GM12875 (cell line): ENCODE results near the gene DIAPH2.

Experiments
- H3K4me3 ChIP-seq: one replicate; pipeline ENCODE4 v1.5.1; 2011; ENCODE audit warnings: low read depth, low read length, control low read depth
- TF ChIP-seq, protein P1 (sequence below): IDR thresholded peaks from 2 replicates; pipeline ENCODE4 v1.5.1; 2011; ENCODE audit warnings: low read depth, mild to moderate bottlenecking, control low read depth, inconsistent platforms, low read length, moderate library complexity, borderline replicate concordance; ENCODE audit not compliant: insufficient read depth

DIAPH2 gene

DNA sequence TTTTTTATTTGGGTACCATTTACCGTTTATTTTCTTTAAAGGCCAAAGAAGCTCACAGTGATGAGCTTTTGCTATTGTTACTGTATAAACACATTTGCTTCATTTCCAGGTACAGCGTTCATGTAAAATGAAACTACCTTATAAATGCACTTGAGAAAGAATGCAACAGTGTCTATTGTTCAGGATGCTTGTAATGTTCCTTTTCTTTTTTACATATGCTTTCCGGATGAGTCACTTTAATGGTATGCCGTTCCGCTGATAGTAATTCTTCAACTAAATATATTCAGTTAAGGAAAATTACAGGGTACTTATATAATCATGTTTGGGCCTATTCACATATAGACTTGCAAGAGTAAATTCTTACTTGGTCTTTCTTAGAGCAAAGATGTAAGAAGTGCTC is 554.0 kb downstream of the DIAPH2 start:
- no peak overlapping the region for H3K4me3 ChIP-seq
- TF ChIP-seq, protein P1, sequence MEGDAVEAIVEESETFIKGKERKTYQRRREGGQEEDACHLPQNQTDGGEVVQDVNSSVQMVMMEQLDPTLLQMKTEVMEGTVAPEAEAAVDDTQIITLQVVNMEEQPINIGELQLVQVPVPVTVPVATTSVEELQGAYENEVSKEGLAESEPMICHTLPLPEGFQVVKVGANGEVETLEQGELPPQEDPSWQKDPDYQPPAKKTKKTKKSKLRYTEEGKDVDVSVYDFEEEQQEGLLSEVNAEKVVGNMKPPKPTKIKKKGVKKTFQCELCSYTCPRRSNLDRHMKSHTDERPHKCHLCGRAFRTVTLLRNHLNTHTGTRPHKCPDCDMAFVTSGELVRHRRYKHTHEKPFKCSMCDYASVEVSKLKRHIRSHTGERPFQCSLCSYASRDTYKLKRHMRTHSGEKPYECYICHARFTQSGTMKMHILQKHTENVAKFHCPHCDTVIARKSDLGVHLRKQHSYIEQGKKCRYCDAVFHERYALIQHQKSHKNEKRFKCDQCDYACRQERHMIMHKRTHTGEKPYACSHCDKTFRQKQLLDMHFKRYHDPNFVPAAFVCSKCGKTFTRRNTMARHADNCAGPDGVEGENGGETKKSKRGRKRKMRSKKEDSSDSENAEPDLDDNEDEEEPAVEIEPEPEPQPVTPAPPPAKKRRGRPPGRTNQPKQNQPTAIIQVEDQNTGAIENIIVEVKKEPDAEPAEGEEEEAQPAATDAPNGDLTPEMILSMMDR = no peak

DNA sequence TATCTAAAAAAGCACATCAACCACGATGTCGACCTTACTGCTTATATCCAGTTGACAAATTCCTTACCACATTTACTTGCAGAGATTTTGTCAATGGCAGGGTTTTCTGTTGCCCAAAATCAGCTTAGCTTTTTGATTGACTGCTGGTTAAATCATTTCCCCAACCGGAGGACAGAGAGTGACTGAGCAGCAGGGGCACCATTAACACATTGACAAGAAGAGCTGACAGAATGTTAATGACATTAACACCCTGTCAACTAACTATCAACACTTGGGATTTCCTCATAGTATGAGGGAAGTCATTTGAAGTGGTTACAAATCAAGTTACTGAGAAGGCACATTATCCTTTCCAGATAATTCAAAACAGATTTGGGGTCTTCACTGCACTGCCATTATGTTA is 567.5 kb downstream of the DIAPH2 start:
- TF ChIP-seq, protein P1 = no peak
- H3K4me3 ChIP-seq = no peak overlapping the region

DNA sequence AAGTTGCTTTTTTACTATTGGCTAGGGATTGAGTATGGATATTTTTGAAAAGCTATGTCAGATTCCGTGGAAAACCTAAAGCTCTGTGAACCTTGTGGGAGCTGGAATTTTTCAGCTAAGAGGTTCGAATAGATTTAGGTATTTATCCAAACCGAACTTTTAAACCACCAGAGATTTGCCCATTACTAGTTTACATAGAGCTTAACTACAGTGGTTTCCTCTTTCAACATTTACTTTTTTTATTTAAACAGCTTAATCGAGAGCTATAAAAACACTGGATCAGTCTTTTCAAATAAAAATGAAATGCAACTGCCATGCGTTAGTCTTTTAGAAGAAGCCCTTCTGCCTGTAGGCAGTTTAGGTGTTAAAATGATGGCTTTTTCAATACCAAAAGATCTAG is 576.0 kb downstream of the DIAPH2 start:
- TF ChIP-seq, protein P1 = no peak
- H3K4me3 ChIP-seq = no peak overlapping the region

DNA sequence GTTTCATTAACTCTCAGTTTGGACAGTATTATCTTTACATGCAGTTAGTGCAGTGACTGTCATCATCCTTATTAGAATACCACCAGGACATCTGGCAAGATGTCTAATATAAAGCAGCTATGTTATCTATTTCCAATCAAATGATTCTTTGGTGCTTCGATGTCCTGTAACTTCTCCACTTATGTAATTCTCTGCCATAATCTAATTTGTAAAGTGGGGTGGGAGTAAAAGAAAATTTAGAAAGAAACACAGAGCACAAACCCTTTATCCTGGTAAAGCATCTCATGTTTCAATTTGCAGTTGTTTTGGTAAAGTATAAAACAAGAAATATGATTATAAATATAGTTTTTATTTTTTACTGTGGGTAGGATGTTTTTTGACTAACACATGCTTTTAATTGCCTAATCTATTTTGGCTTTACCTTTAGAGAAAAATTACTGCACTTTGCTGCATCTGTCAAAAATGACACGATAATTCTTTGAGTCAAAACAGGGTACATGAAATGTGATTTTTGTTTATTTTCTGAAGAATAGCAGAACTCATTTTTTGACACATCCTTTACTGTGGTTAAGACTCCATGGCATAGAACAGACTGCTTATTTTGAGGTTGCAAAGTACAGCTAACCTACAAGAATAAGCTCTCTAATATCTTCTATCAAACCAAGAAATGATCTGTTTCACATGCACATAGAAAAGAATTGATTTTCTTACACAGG is 581.9 kb downstream of the DIAPH2 start:
- TF ChIP-seq, protein P1 = no peak
- H3K4me3 ChIP-seq = no peak overlapping the region

DNA sequence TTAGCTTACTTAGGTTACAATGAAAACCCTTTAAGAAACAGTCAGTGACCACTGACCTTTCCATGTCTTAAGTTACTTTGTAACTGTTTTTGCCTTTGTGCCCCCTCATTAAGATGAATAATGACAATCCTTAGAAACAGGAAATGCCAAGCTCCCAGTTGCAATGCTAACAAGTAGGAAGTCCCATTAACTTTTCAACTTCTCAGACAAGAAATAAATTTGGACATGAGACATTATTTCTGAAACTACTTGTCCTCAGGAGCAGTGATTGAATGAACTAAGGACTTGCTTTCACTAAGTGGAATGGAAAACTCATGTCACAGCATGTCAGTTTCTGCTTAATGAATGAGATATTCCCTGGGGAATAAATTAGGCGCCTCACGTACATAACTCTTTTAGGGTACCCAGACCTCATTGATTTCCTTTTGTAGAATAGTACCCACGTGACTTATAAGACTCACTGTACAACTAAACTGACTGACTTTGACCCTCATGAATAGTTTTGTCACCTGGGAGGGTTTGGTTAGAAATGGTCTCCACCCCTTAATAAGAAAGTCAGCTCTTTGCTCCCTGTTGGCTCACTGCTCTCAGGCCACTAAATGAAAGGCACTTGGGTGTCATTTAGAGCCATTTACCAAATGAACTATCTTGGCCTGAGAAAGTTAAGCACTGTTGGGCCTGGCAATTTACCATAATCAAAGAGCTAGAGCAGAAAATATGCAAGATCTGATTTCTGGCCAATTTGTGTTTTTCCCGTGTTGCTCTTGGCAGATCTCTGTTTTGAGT is 582.9 kb downstream of the DIAPH2 start:
- H3K4me3 ChIP-seq = no peak overlapping the region
- TF ChIP-seq, protein P1 = no peak

DNA sequence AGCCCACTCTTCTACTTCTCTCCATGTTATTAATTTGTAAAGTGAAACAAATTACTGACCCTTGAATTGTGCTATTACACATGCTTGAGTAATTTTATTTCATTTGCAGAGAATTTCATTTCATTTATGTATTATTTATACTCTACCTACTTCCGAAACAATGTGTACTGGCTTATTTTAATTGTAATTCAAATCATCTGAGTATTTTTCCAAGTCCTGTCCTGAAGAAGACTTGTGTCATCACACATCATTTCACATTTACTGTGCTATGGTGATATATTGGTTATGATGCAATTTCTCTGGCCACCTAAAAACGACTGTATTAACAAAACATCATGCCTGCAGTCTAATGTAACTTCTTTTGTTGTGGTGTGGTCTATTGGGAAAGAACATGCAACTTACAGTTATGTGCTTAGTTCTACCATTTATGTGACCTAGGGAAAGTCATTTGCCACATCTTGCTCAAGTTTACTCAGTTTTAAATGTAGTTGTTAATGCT is 583.6 kb downstream of the DIAPH2 start:
- TF ChIP-seq, protein P1 = no peak
- no peak overlapping the region for H3K4me3 ChIP-seq
